Umbilical cord (tissue), 2 donors: Measurements from ENCODE around the gene CACNA1I. TPM values are rescaled to one million over a fixed set of nuclear protein-coding genes. Genes with fewer than 3 reads are reported as not detected.
"Not testable (repeated sequence)": the region's sequence is repeated elsewhere in the genome, so short reads cannot be mapped to it uniquely, and the experiment has no call there.

Source experiments
- DNase-seq: peaks from one replicate; pipeline ENCODE4 v3.0.0-alpha.2; 2015; ENCODE audit warnings: low spot score
- total RNA-seq: library from RNA; depleted of rRNA; stranded (reverse); fragments of >200 nt; gene quantifications from one replicate; pipeline ENCODE4 v1.2.3, GENCODE V29; 2014; ENCODE audit warnings: low replicate concordance; ENCODE audit not compliant: insufficient read depth

Gene CACNA1I
- total RNA-seq, 1 donor from 2014 or later, result 0.48 TPM

DNA sequence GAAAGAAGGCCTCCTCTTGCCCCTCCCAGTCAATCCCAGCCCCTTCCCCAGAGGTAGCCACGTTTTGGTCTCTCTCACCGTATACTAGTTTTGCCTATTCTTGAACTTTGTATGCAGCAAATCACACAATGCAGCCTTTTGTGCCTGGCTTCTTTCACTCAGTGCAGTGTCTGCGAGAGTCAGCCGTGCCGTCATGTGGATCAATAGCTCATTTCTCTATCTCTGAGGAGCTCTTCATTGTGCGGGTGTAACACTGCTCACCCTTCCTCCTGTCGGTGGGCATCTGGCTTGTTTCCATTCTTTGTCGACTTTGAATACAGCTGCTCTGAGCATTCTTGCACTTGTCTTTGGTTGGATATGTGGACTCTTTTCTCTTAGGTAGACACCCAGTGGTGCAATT is 146.5 kb downstream of the CACNA1I start:
- no peak for DNase-seq

DNA sequence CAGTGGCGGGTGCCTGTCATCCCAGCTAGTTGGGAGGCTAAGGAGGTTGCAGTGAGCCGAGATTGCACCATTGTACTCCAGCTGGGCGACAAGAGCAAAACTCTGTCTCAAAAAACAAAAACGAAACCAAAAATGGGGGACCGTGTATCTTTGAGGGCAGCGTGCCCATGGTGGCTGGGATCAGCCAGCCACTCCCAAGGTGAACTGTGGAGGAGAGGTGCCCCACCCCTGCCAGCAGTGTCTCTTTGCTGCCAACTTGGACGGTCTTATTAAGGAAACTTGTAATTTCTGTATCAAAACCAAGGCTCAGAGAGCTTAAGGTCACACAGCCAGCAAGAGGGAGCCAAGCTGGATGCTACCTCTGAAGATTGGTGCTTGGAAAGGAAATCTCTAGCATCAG is 147.7 kb downstream of the CACNA1I start:
- no peak for DNase-seq

DNA sequence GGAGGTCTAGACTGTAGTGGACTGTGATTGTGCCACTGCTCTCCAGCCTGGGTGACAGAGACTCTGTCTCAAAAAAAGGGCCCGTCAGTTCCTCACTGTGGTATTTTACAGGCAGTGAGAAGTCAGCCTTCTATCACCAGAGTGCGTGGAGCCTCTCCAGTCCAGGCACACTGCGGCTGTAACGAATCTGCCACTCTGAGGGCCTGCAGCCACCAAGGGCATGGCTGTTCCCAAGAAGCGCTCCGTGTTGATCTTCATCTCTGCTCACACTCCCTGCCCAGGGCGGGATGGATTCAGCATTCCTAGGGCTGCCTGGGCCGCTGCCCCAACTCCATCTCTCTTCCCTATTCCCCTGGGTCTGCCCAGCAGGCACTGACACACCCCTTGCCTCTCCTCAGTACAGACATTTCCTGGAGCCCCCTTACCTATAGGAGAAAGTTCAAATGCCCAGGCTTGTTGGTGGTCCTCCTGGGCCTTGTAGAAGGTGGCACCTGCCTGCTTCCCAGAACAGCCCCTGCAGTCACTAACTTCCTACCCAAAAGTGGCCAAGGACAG is 148.4 kb downstream of the CACNA1I start:
- DNase-seq, result no peak

DNA sequence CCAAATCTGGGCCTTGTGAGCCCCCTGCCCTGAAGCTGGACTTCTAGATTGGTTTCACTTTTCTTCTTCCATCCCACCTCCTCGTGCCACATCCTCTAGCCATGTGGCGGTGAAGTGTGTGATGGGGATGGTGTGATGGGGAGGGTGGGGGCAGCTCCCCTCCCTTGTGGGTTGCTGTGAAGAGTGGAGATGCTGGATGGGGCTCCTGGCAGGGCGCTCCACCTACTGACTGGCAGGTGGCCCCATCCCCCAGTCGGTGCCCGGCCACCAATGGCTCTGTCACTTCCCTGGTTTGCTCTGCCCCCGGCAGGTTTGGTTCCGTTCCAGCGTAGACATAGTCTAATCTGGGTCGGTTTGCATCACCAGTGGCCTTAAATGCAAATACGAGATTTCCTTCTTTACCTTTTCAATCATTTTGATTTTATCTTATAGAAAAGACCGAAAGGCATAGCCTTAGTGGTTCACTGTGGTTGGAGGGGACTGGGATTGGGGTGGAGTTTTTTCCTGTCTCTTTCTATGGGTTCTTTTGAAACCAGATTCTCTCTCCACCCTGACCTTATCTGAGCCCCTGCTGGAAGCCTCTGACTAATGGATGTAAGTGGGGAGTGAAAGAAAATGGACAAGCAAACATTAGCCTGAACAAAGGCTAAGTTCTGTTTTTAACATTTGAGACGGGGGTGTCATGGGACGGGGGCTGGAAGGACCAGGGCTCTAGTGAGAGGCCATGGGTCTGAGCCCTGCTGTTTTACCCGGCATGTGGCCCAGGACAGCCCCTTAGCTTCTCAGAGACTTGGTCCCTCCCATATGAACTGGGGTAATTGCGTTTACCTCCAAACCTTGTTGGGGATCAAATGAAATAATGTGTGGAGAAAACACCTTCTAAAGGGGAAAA is 149.3 kb downstream of the CACNA1I start:
- peak; percentile 44 for DNase-seq

DNA sequence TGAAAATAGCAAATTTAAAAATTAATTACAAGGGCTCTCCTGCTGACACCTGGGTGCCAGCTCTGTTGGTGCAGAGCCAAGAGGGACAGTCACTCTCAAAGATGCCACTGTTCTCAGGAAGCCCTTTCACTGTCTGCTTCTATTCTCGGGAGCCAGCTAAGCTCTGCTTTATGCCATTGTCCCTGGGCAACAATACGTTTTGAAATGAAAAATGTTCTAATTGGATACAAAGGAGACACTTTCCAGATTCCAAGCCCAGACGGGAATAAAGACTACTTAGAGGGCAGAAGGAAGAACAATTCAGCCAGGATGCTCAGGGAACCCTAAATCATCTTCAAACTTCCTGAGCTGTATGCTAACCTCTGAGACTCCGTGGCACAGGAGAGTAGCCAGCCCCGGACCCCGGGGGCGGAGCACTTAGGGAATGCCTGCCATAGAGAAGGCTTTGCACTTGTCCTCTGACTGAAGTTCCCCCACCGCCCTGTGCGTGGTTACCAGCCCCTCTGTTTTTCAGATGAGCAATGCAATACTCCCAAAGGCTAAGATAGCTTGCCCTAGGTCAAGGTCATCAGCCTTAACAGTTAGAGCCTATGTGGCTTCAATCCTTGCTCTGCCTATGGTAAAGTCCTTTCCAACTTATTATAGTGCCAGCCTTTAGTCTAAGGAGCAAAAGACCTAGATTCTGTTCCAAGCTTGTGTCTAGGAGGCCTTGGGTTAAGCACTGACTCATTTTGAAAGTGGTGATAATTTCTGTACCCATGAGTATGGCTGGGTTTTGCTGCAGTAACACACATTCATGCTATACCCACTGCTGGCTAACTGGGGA is 150.9 kb downstream of the CACNA1I start:
- no peak for DNase-seq

DNA sequence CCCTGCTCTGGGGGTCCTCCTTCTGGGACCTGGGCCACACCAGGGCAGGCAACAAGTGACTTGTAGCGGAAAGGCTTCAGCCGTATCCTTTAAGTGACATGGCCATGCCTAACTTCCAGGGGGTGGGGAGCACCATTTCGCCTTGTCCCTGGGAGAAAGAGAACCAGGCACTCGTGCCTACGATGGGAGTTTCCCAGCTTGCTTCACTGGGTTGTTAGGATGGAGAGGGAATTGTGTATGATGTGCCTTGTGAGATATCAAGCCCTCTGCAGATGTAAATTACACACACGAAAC is 151.4 kb downstream of the CACNA1I start:
- no peak for DNase-seq

DNA sequence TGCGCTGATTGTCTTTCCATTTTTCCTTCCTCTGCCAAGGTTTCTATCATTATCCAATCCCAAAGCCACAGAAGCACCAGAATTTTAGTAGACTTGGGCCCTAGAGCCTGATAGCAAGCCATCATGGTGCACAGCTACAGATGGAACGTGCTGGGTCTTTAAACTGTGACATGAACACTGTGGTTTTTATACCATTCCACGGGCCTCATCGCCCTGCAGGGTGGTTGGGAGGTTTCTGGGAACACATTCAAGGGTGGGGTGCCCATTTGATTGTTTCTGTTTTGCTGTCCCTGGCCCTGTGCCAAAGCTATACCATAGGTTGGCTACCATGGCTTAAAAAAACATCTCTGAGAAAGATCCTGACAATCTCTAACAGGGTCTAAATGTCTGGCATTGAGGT is 151.9 kb downstream of the CACNA1I start:
- DNase-seq, result no peak

DNA sequence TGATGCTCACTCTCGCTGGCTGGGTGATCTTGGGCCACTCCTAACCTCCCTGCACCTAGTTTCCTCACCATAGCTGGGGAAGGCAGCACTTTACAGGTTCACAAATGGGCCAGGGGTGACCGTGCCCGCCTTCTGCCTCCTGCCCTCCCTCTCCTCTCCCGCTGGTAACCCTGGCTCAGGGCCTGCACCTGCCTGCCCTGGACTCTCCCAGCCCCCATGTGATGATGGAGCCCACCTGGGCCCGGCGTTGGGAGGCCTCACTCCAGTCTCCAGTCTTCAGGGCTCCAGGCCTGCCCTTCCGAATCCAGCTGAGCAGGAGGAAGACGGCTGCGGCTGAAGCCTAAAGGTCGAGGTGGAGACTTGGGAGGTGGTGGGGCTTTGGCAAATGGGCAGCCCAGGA is 152.9 kb downstream of the CACNA1I start:
- DNase-seq, result no peak

DNA sequence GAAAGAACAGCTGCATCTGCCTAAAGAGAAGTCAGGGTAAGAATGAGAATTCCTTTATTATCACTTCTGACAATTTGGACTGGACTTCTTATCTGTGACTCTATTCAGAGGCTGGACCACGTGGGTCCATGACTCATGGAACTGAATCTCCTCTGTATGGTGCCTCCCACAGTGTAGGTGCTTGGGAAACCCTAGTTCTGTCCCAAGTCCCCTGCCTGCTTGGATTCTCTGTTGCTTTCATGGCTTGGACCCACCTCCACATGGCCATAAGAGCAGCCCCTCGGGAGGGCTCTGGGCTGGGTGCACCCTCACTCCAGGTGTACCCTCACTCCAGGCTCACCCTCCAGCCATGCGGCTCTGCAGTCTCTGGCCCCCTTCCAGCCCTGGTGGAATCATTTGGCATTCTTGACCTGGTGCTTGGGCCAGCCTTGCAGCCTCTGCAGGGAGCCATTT is 153.4 kb downstream of the CACNA1I start:
- DNase-seq, result peak; percentile 70

DNA sequence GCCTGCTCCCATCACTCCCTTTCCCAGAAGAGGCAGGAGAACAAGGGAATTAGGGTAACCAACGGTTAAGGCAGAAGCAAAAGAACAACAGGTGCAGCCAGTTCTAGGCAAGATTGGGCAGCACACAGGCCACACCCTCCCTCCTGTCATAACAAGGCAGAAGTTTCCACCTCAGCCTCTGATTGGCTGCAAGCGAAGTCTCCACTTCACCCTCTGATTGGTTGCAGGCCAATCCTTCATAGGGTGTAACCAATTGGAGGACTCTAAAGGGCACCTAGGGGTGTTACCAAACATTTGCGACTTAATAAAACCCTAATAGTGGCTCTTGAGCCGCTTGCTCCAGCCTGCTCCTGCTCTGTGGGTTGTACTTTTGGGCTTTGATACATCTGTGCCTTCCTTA is 153.8 kb downstream of the CACNA1I start:
- DNase-seq, result no peak

DNA sequence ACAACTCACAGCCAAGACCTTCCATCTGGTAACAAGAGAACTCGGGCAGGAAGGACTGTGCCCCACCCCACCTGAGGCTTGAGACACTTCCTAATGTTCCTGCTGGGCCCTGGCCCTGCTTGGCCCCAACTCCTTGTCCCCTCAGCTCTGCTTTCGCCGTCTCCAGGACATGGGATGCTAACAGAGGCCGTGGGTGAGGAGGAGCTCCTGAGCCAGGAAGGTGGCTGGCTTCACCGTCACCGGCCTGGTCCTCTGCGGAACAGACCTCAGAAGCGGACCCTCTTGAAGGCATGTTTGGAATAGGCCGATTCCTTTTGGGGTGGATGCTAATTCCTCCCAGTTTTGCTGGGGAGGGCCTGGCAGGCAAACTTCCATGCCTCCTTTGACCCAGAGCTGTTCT is 154.3 kb downstream of the CACNA1I start:
- DNase-seq, result no peak

DNA sequence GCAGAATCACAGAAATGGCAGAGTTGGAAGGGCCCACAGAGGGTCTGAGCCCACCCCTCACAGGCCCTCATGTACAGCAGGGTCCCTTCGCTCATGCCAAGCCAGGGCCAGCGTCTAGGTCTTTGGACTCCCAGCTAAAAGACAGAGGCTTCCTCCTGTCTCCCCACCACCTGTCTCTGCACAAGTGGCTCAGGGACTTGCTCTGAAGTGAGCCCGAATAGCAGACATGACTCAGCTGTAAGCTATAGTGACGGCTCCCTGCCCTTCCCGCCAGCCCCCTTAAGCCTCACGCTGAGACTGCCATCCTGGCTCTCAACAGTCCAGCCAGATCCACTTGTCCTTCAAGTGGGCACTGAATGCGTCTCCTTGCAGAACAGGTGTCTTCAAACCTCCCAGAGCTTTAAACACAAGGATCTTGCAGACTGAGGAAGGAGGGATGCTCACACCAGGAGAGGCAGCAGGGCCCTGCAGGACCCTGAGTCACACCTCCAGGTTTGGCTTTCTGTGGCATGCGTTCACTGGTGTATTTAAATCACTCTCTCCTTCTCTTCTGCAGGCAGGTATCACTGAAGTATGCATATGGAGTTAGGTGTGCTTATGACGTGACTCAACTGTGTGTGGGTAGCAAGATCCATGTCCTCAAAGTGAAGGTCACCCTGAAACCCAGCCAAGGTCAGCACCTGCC is 154.9 kb downstream of the CACNA1I start:
- no peak for DNase-seq

DNA sequence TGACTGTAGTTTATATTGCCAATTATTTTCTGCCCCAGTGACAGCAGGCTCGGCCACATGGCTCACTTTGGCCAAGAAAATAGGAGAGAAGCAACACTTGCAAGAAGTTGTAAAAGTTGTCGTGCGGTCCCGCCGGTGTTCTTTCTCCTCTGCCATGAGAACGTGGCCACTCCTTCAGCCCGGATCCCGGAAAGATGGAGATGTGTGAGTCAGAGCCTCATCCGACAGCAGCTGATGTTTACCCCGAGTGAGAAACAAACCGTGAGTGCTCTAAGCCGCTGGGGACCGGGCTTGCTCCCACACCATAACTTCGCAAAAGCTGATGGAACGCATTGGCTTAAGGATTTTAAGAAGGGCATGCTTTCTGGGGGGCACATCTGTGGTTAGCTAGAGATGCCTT is 157.0 kb downstream of the CACNA1I start:
- DNase-seq, result peak; percentile 70

DNA sequence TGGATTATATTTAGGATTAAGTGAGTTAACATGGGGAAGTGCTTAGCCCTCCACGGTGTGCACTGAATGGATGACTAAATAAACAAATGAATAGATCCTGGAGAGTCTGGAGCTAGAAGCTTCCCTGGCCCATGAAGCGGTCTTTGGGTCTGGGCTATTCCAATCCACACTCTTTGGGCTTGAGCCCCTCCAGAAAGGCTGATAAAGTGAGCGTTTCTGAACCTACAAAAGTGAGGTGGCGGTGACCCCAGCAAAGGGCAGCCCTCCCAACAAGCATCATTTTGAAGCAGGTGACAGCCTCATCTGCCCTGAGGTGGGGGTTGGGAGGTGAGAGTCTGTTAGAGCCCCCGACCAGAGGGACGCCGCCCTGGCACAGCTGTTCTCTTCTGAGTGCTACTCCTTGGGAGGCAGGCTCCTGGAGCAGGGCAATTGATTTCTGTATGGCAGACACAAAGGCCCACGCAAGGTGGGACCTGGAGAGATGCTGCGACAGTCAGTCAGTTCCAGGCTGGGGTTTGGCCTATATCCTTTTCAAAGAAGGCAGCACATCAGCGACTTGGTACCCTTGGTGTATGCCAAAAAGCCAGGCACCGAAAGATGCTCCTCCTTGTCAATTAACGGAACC is 157.8 kb downstream of the CACNA1I start:
- no peak for DNase-seq

DNA sequence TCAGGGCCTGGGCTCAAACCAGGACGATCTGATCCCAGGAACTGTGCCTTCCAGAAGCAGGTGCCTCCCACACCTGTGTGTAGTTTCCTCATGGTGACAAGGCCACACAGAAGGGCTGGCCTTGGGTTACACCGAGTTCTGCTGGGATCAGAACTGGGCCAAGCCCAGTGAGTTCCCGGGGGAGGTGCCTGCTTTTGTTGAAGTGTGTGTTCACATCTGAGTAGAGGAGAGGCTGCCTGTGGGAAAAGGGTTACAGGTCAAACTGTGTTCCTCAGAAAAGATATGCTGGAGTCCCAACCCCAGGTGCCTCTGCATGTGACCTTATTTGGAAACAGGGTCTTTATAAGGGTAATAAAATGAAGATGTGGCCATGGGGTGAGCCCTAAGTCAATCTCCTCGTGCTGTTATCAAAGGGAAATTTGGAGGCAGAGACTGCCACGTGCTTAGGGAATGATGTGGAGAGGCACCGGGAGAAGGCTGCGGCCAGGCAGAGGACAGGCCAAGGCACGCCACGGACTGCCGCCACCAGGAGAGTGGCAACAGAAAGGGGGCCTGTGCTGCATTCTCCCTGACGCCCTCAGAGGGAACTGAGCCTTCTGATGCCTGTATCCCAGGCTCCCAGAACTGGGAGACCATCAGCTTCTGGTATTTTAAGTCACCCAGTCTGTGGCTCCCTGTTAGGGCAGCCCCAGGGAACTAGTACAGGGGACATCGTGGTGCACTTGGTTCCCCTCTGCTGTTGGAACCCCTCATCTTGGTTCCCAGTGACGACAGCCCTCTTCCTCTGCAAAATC is 158.8 kb downstream of the CACNA1I start:
- DNase-seq, result no peak

DNA sequence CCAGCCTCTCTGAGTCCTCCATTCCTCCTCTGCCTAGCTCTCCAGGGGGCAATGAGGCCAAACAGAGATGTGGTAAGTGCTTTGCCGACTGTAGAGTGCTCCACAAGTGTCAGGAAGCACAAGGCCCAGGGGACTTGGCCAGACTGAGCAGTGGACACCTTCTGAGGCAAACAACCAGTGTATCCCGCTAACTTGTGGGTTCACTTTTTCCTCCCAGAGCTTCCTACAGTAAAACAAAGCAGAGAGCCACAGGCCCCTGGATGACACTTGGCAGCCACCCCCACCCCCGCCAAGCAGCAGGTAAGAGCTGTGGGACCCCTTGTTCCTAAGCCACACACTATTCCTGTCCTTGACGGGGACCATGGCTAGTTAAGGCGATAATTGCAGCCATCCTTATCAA is 160.9 kb downstream of the CACNA1I start:
- no peak for DNase-seq

DNA sequence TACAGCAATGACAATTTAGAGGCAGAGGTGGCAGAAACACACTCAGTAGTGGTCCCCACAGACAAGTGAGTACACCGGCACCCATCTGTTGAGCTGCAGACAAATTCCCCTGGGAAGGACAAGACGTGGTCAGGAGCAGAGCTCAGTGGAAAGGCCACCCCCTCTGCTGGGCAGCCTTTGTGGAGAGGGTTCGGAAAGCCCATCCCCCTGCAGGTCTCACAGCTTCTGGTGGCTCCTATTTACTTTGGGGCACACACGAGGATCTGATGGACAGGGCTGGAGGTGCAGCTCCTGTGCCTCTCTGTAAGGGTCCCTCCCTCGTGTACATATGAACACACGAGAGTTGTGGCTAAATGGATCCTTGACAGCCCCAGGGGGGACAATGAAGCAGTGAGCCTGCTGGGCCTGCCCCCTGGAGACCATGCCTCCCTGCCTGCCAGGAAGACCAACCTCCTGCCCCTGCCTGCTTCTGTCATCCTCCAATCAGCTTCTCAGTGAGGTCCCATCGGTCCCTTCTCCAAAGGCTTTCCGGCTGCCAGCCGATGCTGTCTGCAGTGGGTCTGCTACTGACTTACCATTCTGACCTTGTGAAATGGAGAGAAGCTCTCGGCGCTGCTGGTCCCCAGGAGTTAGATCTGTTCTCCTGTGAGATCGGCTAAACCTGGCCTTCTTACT is 161.5 kb downstream of the CACNA1I start:
- no peak for DNase-seq

DNA sequence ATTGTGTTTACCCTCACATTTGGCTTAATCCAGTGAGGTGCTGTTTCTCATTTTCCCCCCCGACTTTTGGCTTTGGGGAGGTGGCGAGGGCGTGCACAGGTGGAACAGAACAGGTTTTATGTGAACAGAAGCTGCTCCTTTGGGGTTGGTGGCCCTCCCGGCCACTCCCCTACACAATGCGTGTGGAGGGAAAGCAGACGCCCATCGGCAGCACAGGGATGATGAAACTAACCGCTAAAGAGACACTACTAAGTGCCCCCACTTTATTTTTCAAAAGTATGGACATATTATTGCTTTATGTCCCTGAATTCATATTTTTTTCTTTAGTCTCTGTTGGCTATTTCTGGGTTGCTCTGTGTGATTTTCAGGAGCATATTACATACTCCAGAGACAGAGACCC is 162.1 kb downstream of the CACNA1I start:
- no peak for DNase-seq

DNA sequence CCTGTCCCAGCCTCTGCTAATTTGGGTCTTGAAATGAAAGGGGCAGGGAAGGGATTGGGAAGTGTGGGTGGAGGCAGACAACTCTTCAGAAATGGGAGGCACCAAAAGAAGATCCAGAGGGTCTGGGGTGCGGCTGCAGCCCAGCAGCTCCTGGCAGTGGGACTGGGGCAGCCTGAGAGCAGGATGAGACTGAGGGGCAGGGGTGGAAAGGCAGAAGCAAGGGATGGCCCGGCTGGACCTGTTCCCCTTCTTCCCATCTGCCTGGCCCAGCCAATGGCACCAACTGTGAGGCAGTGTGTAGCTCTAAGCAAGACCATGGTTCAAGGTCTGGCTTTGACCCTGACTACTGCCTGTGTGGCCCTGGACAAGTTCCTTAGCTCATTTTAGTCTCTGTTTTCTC is 162.6 kb downstream of the CACNA1I start:
- DNase-seq, result no peak

DNA sequence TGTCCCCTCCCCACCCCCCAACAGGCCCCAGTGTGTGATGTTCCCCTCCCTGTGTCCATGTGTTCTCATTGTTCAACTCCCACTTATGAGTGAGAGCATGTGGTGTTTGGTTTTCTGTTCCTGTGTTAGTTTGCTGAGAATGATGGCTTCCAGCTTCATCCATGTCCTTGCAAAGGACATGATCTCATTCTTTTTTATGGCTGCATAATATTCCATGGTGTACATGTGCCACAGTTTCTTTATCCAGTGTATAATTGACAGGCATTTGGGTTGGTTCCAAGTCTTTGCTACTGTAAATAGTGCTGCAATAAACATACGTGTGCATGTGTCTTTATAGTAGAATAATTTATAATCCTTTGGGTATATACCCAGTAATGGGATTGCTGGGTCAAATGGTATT is 163.5 kb downstream of the CACNA1I start:
- not testable (repeated sequence) for DNase-seq
